Measurements from ENCODE around the gene PLCD3.

The PLCD3 gene

DNA sequence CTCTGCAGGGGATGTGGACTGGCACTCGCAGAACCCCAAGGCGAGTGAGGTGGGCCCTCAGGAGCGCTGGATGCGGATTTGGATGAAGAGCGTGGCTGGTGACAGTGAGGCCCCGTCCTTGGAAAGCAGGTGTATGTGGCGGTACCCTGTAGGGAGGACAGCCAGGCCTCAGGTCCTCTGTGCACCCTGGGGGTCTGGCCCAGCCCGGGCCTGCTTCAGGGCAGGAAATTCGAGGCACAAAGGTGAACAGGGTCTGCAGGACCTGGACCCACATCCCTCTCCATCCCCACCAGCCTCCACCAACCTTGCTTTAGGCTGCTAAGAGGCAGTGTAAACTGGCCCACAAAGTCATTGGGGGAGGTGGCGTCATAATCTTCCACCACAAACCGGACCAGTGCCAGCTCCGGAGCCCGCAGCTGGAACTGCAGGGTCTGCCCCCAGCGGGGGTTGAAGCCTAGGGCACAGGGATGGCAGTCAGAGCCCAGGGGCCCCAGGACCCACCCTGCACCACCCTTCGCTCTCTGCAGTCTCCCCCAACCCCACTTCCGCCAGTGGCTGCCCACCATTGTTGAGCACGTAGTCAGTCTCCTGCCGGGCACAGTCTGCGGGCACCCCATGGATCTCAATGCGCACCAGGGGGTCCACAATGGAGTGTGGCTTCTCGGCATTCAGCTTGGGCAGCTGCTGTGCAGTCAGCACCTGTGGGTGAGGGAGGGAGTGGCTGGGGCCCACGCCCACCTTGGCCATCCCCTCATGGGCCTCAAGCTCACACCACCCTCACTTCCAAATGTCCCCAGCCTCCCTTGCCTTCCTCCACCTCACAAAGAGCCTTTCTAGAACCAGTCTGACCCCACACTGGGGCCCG, 19.5 kb downstream of the PLCD3 start:
- peaks cover 44% of the 10 kb centered on the region for H3K4me1 ChIP-seq (ENCODE audit: control insufficient read depth, insufficient read depth, low read depth, low read length)
- no peak overlapping the region for H3K4me2 ChIP-seq (ENCODE audit: low read length, poor library complexity, severe bottlenecking)
- H3K36me3 ChIP-seq (ENCODE audit: control insufficient read depth in 1 of 2, insufficient read depth in 2 of 2, low read depth in 1 of 2, low read length in 2 of 2), result peaks cover 53 to 66% of the 10 kb centered on the region in 2 experiments
- no peaks in the 10 kb centered on the region for H3K9me3 ChIP-seq (ENCODE audit: control insufficient read depth, low read length)
- no peak overlapping the region for H3K4me3 ChIP-seq (ENCODE audit: insufficient read depth in 1 of 2, low read depth in 1 of 2, low read length in 2 of 2)
- H4K8ac ChIP-seq (ENCODE audit: low read length), result no peak overlapping the region
- WGBS, result 95% methylated on average over 22 of the region's 23 CpGs
- H3K14ac ChIP-seq (ENCODE audit: low read length in 2 of 2), result no peak overlapping the region
- no peak overlapping the region for H3K18ac ChIP-seq (ENCODE audit: low read depth in 1 of 2, low read length in 2 of 2)
- no peak overlapping the region for H3K27ac ChIP-seq (ENCODE audit: low read length, poor library complexity, severe bottlenecking)
- no peak overlapping the region for H2BK120ac ChIP-seq (ENCODE audit: low read depth, low read length)
- no peak overlapping the region for H3K4ac ChIP-seq (ENCODE audit: low read depth in 1 of 2, low read length in 2 of 2)
- no peak for DNase-seq
- no peak overlapping the region for H3K23ac ChIP-seq (ENCODE audit: low read length in 2 of 2)
- H2AFZ ChIP-seq (ENCODE audit: low read depth, low read length), result no peak overlapping the region
- no peak overlapping the region for H3K9ac ChIP-seq (ENCODE audit: low read length)
- no peaks in the 10 kb centered on the region for H3K27me3 ChIP-seq (ENCODE audit: control insufficient read depth in 1 of 2, insufficient read depth in 1 of 2, low read length in 2 of 2)
- H4K91ac ChIP-seq (ENCODE audit: low read length), result no peak overlapping the region
- peak overlapping the region; percentile 57 for H2AK5ac ChIP-seq (ENCODE audit: low read length, severe bottlenecking)
- no peak overlapping the region for H2BK15ac ChIP-seq (ENCODE audit: low read depth, poor library complexity, severe bottlenecking)
- no peak overlapping the region for H2BK12ac ChIP-seq (ENCODE audit: low read length in 2 of 2)
- peaks cover 22% of the 10 kb centered on the region for H3K79me1 ChIP-seq (replicated peaks; ENCODE audit: low read length, poor library complexity, severe bottlenecking)
- no peak overlapping the region for H2BK5ac ChIP-seq (ENCODE audit: low read depth, low read length, poor library complexity, severe bottlenecking)

DNA sequence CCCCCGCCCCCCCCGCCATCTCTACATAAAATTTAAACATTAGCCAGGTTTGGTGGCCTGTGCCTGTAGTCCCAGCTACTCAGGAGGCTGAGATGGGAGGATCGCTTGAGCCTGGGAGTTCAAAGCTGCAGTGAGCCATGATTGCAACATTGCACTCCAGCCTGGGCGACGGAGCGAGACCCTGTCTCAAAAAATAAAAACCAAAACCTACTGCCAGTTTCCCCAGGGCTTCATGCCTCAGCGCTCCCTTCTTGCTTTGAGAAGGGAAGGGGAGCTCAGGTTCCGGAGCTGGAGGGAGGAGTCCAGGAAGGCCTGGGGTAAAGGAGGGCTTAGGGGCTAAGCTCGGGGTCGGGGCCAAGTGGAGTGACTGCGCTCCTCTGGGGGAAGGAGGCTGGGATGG, 20.5 kb downstream of the PLCD3 start:
- no peak overlapping the region for H4K8ac ChIP-seq (ENCODE audit: low read length)
- H2AFZ ChIP-seq (ENCODE audit: low read depth, low read length), result no peak overlapping the region
- H3K14ac ChIP-seq (ENCODE audit: low read length in 2 of 2), result no peak overlapping the region
- H3K4me1 ChIP-seq (ENCODE audit: control insufficient read depth, insufficient read depth, low read depth, low read length), result peaks cover 44% of the 10 kb centered on the region
- H3K4ac ChIP-seq (ENCODE audit: low read depth in 1 of 2, low read length in 2 of 2), result no peak overlapping the region
- no peaks in the 10 kb centered on the region for H3K9me3 ChIP-seq (ENCODE audit: control insufficient read depth, low read length)
- peaks cover 55 to 69% of the 10 kb centered on the region in 2 experiments for H3K36me3 ChIP-seq (ENCODE audit: control insufficient read depth in 1 of 2, insufficient read depth in 2 of 2, low read depth in 1 of 2, low read length in 2 of 2)
- H2BK15ac ChIP-seq (ENCODE audit: low read depth, poor library complexity, severe bottlenecking), result no peak overlapping the region
- H3K79me1 ChIP-seq (replicated peaks; ENCODE audit: low read length, poor library complexity, severe bottlenecking), result peaks cover 24% of the 10 kb centered on the region
- no peak for DNase-seq
- no peak overlapping the region for H4K91ac ChIP-seq (ENCODE audit: low read length)
- 94% methylated on average over 8 of the region's 11 CpGs for WGBS
- peak overlapping the region; percentile 56 for H3K27ac ChIP-seq (ENCODE audit: low read length, poor library complexity, severe bottlenecking)
- H3K4me2 ChIP-seq (ENCODE audit: low read length, poor library complexity, severe bottlenecking), result no peak overlapping the region
- H3K27me3 ChIP-seq (ENCODE audit: control insufficient read depth in 1 of 2, insufficient read depth in 1 of 2, low read length in 2 of 2), result no peaks in the 10 kb centered on the region
- no peak overlapping the region for H3K18ac ChIP-seq (ENCODE audit: low read depth in 1 of 2, low read length in 2 of 2)
- H2AK5ac ChIP-seq (ENCODE audit: low read length, severe bottlenecking), result peak overlapping the region; percentile 57
- H3K9ac ChIP-seq (ENCODE audit: low read length), result peak overlapping the region; percentile 63
- H3K23ac ChIP-seq (ENCODE audit: low read length in 2 of 2), result no peak overlapping the region
- no peak overlapping the region for H2BK12ac ChIP-seq (ENCODE audit: low read length in 2 of 2)
- no peak overlapping the region for H2BK5ac ChIP-seq (ENCODE audit: low read depth, low read length, poor library complexity, severe bottlenecking)
- H3K4me3 ChIP-seq (ENCODE audit: insufficient read depth in 1 of 2, low read depth in 1 of 2, low read length in 2 of 2), result no peak overlapping the region
- no peak overlapping the region for H2BK120ac ChIP-seq (ENCODE audit: low read depth, low read length)

DNA sequence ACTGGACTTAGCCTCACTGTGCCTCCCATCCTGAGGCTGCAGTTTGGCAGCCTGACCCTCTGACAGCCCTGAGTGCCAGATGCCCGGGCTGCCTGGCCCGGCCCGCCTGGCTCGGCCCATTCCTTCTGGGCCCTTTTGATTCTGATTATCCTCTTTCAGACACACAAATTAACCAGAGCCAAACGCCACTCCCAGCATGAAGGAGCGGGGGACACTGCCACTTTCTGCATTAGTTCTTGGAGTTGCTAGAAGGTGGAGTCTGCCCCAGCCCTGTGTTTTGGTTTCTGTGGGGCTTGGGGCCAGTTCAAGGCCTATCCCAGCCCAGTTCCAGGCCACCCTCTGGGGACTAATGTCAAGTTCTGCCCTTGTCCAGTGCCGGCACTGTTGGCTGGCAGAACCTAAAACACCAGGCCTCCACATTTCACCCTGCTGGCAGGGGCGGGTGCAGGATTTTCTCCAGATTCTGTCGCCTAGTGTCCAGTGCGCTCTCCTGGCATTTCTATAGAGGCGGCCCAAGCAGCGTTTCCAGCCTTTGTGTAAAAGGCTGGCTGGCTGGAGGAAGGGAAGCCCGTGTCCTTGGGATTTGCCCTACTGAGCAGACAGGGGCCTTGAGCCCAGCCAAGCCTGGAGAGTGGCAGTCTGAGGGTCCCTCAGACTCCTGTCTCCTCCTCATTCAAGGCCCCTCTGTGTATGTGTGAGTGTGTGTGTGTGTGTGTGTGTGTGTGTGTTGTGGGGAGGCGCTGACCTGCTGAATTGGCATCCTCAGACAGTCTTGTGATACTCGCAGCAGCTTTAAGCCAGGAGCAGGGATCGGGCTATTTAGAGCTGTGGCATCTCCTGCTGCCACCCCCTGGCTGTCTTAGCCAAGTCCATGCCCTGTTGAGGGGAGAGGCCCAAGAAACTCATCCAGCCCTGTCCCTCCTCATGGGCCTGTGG, 21.4 kb downstream of the PLCD3 start:
- no peak overlapping the region for H3K27ac ChIP-seq (ENCODE audit: low read length, poor library complexity, severe bottlenecking)
- peaks cover 37% of the 10 kb centered on the region for H3K4me1 ChIP-seq (ENCODE audit: control insufficient read depth, insufficient read depth, low read depth, low read length)
- H3K36me3 ChIP-seq (ENCODE audit: control insufficient read depth in 1 of 2, insufficient read depth in 2 of 2, low read depth in 1 of 2, low read length in 2 of 2), result peaks cover 64 to 74% of the 10 kb centered on the region in 2 experiments
- peaks cover 24% of the 10 kb centered on the region for H3K79me1 ChIP-seq (replicated peaks; ENCODE audit: low read length, poor library complexity, severe bottlenecking)
- H3K9me3 ChIP-seq (ENCODE audit: control insufficient read depth, low read length), result no peaks in the 10 kb centered on the region
- H3K27me3 ChIP-seq (ENCODE audit: control insufficient read depth in 1 of 2, insufficient read depth in 1 of 2, low read length in 2 of 2), result no peaks in the 10 kb centered on the region
- 97% methylated on average over 16 of the region's 16 CpGs for WGBS
- H3K4me2 ChIP-seq (ENCODE audit: low read length, poor library complexity, severe bottlenecking), result no peak overlapping the region
- H3K9ac ChIP-seq (ENCODE audit: low read length), result peak overlapping the region; percentile 63
- no peak for DNase-seq
- H3K18ac ChIP-seq (ENCODE audit: low read depth in 1 of 2, low read length in 2 of 2), result no peak overlapping the region
- H2BK5ac ChIP-seq (ENCODE audit: low read depth, low read length, poor library complexity, severe bottlenecking), result no peak overlapping the region
- H3K14ac ChIP-seq (ENCODE audit: low read length in 2 of 2), result no peak overlapping the region
- H3K4me3 ChIP-seq (ENCODE audit: insufficient read depth in 1 of 2, low read depth in 1 of 2, low read length in 2 of 2), result no peak overlapping the region
- H3K23ac ChIP-seq (ENCODE audit: low read length in 2 of 2), result peak overlapping the region in 1 of 2 experiments; percentile 57
- H2AFZ ChIP-seq (ENCODE audit: low read depth, low read length), result no peak overlapping the region
- H2BK120ac ChIP-seq (ENCODE audit: low read depth, low read length), result no peak overlapping the region
- no peak overlapping the region for H2BK15ac ChIP-seq (ENCODE audit: low read depth, poor library complexity, severe bottlenecking)
- no peak overlapping the region for H3K4ac ChIP-seq (ENCODE audit: low read depth in 1 of 2, low read length in 2 of 2)
- no peak overlapping the region for H4K91ac ChIP-seq (ENCODE audit: low read length)
- no peak overlapping the region for H4K8ac ChIP-seq (ENCODE audit: low read length)
- peak overlapping the region; percentile 47 for H2AK5ac ChIP-seq (ENCODE audit: low read length, severe bottlenecking)
- peak overlapping the region in 1 of 2 experiments; percentile 15 for H2BK12ac ChIP-seq (ENCODE audit: low read length in 2 of 2)

Data from mesenchymal stem cell (in vitro differentiated cells and primary cell).